ENCODE measurements around the gene JMJD1C.

The JMJD1C gene

DNA sequence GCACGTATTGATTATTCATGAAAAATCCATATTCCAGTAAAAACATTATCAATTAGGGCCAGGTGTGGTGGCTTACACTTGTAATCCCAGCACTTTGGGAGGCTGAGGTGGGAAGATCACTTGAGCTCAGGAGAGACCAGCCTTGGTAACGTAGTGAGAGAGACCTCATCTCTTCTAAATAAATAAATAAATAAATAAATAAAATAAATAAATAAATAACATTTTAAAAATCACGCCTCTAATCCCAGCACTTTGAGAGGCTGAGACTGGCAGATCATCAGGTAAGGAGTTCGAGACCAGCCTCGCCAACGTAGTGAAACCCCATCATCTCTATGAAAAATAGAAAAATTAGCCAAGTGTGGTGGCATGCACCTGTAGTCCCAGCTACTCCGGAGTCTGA, 300.5 kb downstream of the JMJD1C start:
- H3K4me2 ChIP-seq (ENCODE audit: low read length): no peak overlapping the region
- no peak overlapping the region for H3K4me3 ChIP-seq (ENCODE audit: low read length)
- peaks cover 45% of the 10 kb centered on the region for H3K36me3 ChIP-seq (ENCODE audit: control insufficient read depth, low read length)
- H3F3A ChIP-seq (ENCODE audit: control insufficient read depth, insufficient read depth): peaks cover 24% of the 10 kb centered on the region
- no peaks in the 10 kb centered on the region for H3K9me3 ChIP-seq (ENCODE audit: control insufficient read depth, insufficient read depth, low read length)
- no peaks in the 10 kb centered on the region for H3K79me2 ChIP-seq (ENCODE audit: control insufficient read depth, low read length)
- no peak for TF ChIP-seq EZH2phosphoT487 (IDR thresholded peaks at IDR 0.05; ENCODE audit: borderline replicate concordance, low read length)
- TF ChIP-seq, protein P1, sequence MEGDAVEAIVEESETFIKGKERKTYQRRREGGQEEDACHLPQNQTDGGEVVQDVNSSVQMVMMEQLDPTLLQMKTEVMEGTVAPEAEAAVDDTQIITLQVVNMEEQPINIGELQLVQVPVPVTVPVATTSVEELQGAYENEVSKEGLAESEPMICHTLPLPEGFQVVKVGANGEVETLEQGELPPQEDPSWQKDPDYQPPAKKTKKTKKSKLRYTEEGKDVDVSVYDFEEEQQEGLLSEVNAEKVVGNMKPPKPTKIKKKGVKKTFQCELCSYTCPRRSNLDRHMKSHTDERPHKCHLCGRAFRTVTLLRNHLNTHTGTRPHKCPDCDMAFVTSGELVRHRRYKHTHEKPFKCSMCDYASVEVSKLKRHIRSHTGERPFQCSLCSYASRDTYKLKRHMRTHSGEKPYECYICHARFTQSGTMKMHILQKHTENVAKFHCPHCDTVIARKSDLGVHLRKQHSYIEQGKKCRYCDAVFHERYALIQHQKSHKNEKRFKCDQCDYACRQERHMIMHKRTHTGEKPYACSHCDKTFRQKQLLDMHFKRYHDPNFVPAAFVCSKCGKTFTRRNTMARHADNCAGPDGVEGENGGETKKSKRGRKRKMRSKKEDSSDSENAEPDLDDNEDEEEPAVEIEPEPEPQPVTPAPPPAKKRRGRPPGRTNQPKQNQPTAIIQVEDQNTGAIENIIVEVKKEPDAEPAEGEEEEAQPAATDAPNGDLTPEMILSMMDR (IDR thresholded peaks at IDR 0.05; ENCODE audit: low read depth, low read length, poor library complexity, severe bottlenecking): no peak
- H3K9me2 ChIP-seq (replicated peaks; ENCODE audit: control insufficient read depth, low read length): no peaks in the 10 kb centered on the region
- peaks cover 3% of the 10 kb centered on the region for H4K20me1 ChIP-seq (ENCODE audit: control insufficient read depth, insufficient read depth, low read depth, low read length)
- H3K4me1 ChIP-seq (ENCODE audit: control insufficient read depth, low read length): no peaks in the 10 kb centered on the region
- no peak overlapping the region for H3K27ac ChIP-seq (ENCODE audit: low read depth, low read length)
- no peaks in the 10 kb centered on the region for H3K27me3 ChIP-seq (ENCODE audit: control insufficient read depth, low read length)

- Histone ChIP-seq H3K79me2 (ENCODE audit: control insufficient read depth, low read length) (no peaks in the 10 kb centered on the region), H3K4me3 (ENCODE audit: low read length) (no peak overlapping the region), H3K27me3 (ENCODE audit: control insufficient read depth, low read length) (no peaks in the 10 kb centered on the region), H3K4me1 (ENCODE audit: control insufficient read depth, low read length) (no peaks in the 10 kb centered on the region), H3K36me3 (ENCODE audit: control insufficient read depth, low read length) (peaks cover 35% of the 10 kb centered on the region), H3K4me2 (ENCODE audit: low read length) (no peak overlapping the region), H3K9me2 (replicated peaks; ENCODE audit: control insufficient read depth, low read length) (no peaks in the 10 kb centered on the region), H3K27ac (ENCODE audit: low read depth, low read length) (no peak overlapping the region), H3F3A (ENCODE audit: control insufficient read depth, insufficient read depth) (peaks cover 23% of the 10 kb centered on the region), H4K20me1 (ENCODE audit: control insufficient read depth, insufficient read depth, low read depth, low read length) (peaks cover 3% of the 10 kb centered on the region), H3K9me3 (ENCODE audit: control insufficient read depth, insufficient read depth, low read length) (no peaks in the 10 kb centered on the region)
- TF ChIP-seq, protein P1 (IDR thresholded peaks at IDR 0.05; ENCODE audit: low read depth, low read length, poor library complexity, severe bottlenecking): no peak
- TF ChIP-seq EZH2phosphoT487 (IDR thresholded peaks at IDR 0.05; ENCODE audit: borderline replicate concordance, low read length): no peak
These were observed 301.6 kb downstream of the JMJD1C start for GRCh38 chr10:63164166-63164623.

- 0 out of 2 replicates have a peak, but pooled peaks cover 8% of the 10 kb centered on the region for H3F3A ChIP-seq (ENCODE audit: control insufficient read depth, insufficient read depth)
- peaks cover 3% of the 10 kb centered on the region for H4K20me1 ChIP-seq (ENCODE audit: control insufficient read depth, insufficient read depth, low read depth, low read length)
- H3K4me3 ChIP-seq (ENCODE audit: low read length): no peak overlapping the region
- H3K27me3 ChIP-seq (ENCODE audit: control insufficient read depth, low read length): no peaks in the 10 kb centered on the region
- H3K4me1 ChIP-seq (ENCODE audit: control insufficient read depth, low read length): no peaks in the 10 kb centered on the region
- H3K9me2 ChIP-seq (replicated peaks; ENCODE audit: control insufficient read depth, low read length): no peaks in the 10 kb centered on the region
- no peaks in the 10 kb centered on the region for H3K9me3 ChIP-seq (ENCODE audit: control insufficient read depth, insufficient read depth, low read length)
- no peak overlapping the region for H3K27ac ChIP-seq (ENCODE audit: low read depth, low read length)
- TF ChIP-seq EZH2phosphoT487 (IDR thresholded peaks at IDR 0.05; ENCODE audit: borderline replicate concordance, low read length): no peak
- TF ChIP-seq, protein P1 (IDR thresholded peaks at IDR 0.05; ENCODE audit: low read depth, low read length, poor library complexity, severe bottlenecking): no peak
- peaks cover 14% of the 10 kb centered on the region for H3K36me3 ChIP-seq (ENCODE audit: control insufficient read depth, low read length)
- H3K79me2 ChIP-seq (ENCODE audit: control insufficient read depth, low read length): peaks cover 3% of the 10 kb centered on the region; the same call in 1 of the 2 replicates
- no peak overlapping the region for H3K4me2 ChIP-seq (ENCODE audit: low read length)
These were observed 304.2 kb downstream of the JMJD1C start for GRCh38 chr10:63161592-63161991.
